GM21717 (cell line): Measurements from ENCODE around the gene DLEC1.
"Not testable (repeated sequence)": the region's sequence is repeated elsewhere in the genome, so short reads cannot be mapped to it uniquely, and the experiment has no call there.

Experiments
- ATAC-seq: cut with Tn5 transposase; IDR thresholded peaks from one replicate; pipeline ENCODE4 v1.9.1; 2021; ENCODE audit warnings: mild to moderate bottlenecking, moderate library complexity; ENCODE audit not compliant: unreplicated experiment

Gene DLEC1

DNA sequence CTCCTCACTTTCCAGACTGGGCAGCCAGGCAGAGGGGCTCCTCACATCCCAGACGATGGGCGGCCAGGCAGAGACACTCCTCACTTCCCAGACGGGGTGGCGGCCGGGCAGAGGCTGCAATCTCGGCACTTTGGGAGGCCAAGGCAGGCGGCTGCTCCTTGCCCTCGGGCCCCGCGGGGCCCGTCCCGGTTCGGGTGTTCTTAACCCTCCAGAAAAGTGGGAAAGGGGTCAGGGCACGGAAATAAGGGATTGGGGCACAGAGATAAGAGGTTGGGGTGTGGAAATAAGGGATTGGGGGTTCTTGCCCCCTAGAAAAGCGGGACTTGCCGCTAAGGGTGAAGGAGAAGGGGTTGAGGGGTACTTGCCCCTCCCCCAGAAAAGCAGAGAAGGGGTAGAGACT, 43.3 kb downstream of the DLEC1 start:
- ATAC-seq, result not testable (repeated sequence)

DNA sequence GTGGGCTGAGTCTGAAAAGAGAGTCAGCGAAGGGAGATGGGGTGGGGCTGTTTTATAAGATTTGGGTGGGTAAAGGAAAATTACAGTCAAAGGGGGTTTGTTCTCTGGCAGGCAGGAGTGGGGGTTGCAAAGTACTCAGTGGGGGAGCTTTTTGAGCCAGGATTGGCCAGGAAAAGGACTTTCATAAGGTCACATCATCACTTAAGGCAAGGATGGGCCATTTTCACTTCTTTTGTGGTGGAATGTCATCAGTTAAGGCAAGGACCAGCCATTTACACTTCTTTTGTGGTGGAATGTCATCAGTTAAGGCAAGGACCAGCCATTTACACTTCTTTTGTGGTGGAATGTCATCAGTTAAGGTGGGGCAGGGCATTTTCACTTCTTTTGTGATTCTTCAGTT, 44.2 kb downstream of the DLEC1 start:
- not testable (repeated sequence) for ATAC-seq

GRCh38 chr3:38083871-38084333, 44.9 kb downstream of the DLEC1 start:
- no peak for ATAC-seq

DNA sequence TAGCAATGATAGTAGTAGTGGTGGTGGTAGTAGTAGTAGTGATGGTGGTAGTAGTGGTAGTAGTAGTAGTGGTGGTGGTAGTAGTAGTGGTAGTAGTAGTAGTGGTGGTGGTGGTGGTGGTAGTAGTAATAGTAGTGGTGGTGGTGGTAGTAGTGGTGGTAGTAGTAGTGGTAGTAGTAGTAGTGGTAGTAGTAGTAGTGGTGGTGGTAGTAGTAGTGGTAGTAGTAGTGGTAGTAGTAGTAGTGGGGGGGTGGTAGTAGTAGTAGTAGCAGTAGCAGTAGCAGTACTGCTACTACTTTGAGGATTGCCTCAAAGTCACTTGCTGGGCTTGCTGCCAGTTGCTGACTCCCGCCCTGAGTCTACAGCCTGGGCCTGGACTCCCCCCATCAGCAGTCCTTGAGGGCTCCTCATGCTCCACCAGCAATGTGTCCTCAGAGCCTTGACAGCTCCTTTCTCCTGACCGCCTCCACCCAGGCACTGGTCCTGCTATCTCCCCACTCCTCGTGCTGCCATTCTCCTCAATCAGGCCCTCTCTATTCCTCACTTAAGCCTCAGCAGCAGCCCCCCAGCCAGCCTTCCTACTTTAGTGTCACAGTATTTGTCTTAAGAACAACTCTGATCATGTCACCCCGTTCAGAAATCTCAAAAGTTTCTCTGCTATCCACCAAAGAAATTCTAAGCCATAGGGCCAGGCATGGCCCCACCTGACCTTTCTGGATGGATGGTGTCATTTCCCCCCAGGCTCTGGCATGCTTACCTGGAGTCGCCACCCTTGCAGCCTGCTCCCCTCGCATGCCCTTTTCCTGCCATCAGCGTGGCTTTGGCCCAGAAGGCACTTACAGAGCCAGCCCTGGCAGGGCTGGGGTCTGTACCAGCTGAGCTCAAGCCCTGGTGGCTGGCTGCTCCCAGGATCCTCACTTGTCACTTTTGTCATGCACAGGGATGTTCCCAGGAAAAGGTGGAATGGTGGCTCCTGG, 45.6 kb downstream of the DLEC1 start:
- no peak for ATAC-seq

DNA sequence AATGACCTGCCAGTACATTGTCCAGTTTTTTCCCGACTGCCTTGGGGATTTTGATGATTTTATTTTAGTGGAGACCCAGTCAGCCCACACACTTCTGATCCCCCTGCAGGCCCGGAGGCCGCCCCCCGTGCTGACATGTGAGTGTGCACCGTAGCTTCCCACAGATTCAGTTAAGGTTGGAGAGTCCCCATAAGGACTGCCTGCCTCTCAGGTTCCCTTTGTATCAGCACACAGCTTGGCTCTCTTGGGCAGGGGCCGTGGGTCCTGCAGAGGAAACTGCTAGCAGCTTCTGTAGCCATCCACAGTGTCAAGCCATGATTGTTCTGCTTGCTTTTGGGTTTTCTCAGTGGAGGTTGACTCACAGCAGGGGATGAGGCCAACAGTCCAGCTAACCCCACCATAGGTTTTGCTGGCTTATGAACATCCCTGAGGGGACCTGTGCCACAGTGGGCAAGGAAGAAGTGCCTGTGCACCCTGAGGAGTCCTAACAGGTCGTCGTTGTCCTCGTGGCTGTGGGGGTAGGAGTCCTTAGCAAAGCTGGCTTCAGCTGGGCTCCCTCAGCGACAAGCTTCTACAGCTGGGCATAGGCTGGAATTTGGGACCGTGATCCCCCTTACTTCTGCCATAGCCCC, 46.4 kb downstream of the DLEC1 start:
- ATAC-seq, result no peak

DNA sequence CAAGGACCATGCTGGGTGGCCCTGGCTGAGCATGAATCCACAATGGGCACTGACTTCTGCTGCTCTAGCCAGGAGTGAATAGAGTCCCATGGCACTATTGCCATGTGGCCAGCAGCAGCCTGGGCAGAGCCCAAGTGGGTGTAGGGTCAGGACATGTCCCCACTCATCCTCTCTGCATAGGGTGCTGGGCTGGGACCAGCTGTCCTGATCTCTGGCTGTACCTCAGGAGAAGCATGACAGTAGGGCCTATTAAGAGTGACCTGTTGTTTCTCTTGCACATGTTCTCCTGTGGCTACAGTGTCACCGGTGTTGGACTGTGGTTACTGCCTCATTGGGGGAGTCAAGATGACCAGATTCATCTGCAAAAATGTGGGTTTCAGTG, 46.9 kb downstream of the DLEC1 start:
- no peak for ATAC-seq

DNA sequence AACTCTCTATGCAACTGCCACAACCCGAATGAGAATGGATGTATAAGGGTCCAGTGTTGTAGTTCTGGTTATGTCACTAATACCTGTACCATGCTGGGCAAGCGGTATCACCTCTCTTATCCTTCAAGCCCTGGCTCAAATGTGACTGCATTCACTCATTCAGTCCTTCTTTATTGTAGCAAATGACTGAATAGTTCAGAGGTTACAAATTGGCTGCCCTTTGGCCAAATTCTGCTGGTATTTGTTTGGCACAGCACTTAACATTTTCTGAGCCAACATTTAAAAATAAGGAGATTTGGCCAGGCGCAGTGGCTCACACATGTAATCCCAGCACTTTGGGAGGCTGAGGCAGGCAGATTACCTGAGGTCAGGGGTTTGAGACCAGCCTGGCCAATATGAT, 47.5 kb downstream of the DLEC1 start:
- no peak for ATAC-seq

DNA sequence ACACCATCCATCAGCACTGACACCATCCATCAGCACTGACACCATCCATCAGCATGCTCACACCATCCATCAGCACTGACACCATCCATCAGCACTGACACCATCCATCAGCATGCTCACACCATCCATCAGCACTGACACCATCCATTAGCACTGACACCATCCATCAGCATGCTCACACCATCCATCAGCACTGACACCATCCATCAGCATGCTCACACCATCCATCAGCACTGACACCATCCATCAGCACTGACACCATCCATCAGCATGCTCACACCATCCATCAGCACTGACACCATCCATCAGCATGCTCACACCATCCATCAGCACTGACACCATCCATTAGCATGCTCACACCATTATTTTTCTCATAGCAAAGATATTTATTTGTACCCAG, 48.3 kb downstream of the DLEC1 start:
- not testable (repeated sequence) for ATAC-seq

GRCh38 chr3:38088126-38089078, 49.4 kb downstream of the DLEC1 start:
- ATAC-seq, result no peak

DNA sequence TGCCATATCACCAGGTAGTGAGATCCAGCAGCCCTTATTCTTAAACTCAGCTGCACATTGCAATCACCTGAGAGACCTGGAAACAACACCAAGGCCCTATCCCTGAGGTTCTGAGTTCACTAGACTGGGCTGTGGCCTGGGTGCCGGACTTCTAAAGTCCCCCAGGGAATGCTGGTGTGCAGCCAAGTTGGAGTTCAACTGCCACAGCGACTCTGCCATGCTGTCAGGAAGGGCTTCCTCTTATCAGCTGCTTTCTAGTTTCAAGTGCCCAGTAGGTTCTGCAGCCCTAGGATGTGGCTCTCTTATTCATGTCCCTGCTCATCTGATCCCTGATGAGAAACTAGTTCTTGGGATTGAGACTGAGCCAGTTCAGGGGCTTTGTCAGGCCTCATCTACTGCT, 50.2 kb downstream of the DLEC1 start:
- no peak for ATAC-seq

GRCh38 chr3:38090453-38090852, 51.4 kb downstream of the DLEC1 start:
- ATAC-seq, result no peak

GRCh38 chr3:38094999-38095398, 56.0 kb downstream of the DLEC1 start:
- no peak for ATAC-seq

GRCh38 chr3:38095669-38096483, 56.9 kb downstream of the DLEC1 start:
- no peak for ATAC-seq

GRCh38 chr3:38097446-38098375, 58.7 kb downstream of the DLEC1 start:
- ATAC-seq, result no peak

DNA sequence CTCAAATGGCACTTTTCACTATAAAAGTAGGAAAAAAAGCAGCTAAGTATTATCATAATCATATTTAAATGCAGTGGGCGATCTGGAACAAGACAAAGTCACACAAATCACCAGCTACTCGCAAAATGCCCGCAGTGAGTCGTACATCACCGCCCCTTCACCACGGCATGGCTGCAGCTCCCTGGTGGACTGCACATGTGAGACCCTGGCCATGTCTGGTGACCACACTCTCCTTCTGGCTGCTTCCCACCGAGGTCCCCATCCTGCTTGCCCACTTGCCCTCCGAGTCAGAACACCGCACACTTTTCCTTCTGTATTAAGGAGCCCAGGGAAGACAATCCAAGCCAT, 59.3 kb downstream of the DLEC1 start:
- no peak for ATAC-seq

GRCh38 chr3:38099518-38099917, 60.5 kb downstream of the DLEC1 start:
- no peak for ATAC-seq

DNA sequence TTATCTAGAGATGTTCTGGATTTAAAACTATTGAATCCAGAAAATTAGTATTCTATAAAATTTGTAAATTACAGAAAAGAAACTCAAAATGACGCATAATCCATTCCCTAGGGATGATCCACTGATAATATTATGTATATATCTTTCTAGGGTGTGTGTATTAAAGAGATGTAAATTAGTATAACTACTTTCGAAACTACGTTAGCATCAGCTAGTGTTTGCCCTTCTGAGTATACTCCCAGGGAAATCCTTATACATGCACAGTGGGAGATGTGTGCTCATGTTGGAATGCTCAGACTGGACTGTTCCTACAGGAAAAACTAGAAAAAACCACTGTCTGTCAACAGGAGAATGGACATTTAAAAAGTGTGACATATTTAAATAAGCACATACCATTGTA, 61.5 kb downstream of the DLEC1 start:
- ATAC-seq, result no peak

DNA sequence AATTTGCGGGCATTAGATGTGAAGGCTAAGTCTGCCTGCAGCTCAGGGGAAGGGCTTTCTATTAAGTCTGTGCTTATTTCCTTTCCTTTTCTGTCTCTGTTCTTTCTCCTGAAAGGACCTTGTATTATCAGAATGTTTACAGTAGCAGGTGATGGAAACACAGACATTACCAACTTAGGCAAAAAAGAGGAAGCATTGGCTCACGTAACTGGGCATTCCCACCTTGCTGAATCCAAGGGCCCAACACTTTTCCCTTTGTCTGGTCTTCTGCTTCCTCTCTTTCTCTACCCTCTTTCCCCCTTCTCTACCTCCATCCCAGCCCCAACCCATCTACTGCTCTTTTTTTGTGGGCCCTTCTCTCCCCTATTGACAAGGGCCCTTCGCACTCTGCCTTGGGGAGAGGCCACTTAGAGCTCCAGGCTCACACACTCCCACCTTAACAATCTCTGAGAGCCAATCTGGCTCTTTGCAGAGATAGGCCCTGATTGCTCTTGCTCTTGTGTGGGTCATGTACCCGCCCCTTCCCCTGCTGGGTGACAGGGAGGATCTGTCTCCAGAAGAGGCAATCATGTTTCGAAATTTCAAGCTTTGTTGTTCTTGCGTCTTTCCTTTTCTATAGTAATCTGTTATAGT, 62.9 kb downstream of the DLEC1 start:
- ATAC-seq, result no peak

DNA sequence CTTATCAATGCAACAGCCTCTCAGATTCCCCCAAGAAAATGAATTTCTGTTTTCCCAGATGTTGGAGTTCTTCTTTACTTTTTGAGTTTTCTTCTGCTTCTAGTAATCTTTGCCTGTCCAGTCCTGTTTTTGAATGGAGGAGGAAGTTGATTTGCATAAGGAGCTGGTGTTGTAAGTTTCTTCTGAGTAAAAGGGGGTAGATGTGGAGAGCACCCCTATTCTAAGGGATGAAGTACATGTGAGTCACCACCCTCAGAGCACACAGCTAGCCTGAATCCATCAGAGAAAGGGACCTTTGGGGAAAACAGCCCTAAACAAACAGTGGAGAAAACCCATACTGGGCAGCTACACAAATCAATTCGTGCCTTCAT, 63.4 kb downstream of the DLEC1 start:
- no peak for ATAC-seq
